HG03521 (cell line): ENCODE measurements around the gene MYL5.
"Not testable (repeated sequence)": the region's sequence is repeated elsewhere in the genome, so short reads cannot be mapped to it uniquely, and the experiment has no call there.

Experiments
- ATAC-seq: cut with Tn5 transposase; IDR thresholded peaks from one replicate; pipeline ENCODE4 v1.9.1; 2021; ENCODE audit warnings: mild to moderate bottlenecking, moderate library complexity; ENCODE audit not compliant: unreplicated experiment

MYL5 gene

GRCh38 chr4:656436-657337 is 17.7 kb upstream of the MYL5 start:
- ATAC-seq = no peak

- ATAC-seq = no peak
Measured at GRCh38 chr4:657338-657833, 17.0 kb upstream of the MYL5 start.

GRCh38 chr4:657834-658667 is 16.3 kb upstream of the MYL5 start:
- ATAC-seq = no peak

GRCh38 chr4:658681-659667 is 15.4 kb upstream of the MYL5 start:
- no peak for ATAC-seq

GRCh38 chr4:659851-660250 is 14.5 kb upstream of the MYL5 start:
- no peak for ATAC-seq

GRCh38 chr4:660401-660800 is 13.9 kb upstream of the MYL5 start:
- ATAC-seq = no peak

- ATAC-seq = no peak
Measured at GRCh38 chr4:661231-661630, 13.1 kb upstream of the MYL5 start.

GRCh38 chr4:661881-662761 is 12.2 kb upstream of the MYL5 start:
- ATAC-seq = no peak

GRCh38 chr4:663046-663437 is 11.3 kb upstream of the MYL5 start:
- ATAC-seq = no peak

GRCh38 chr4:663438-664428 is 10.6 kb upstream of the MYL5 start:
- peak; percentile 61 for ATAC-seq

GRCh38 chr4:664713-665231 is 9.6 kb upstream of the MYL5 start:
- ATAC-seq = no peak

- ATAC-seq = no peak
Measured at GRCh38 chr4:665381-665750, 9.0 kb upstream of the MYL5 start.

GRCh38 chr4:665751-666435 is 8.4 kb upstream of the MYL5 start:
- no peak for ATAC-seq

- no peak for ATAC-seq
Measured at GRCh38 chr4:666436-666810, 7.9 kb upstream of the MYL5 start.

- no peak for ATAC-seq
Measured at GRCh38 chr4:666822-667544, 7.4 kb upstream of the MYL5 start.

- no peak for ATAC-seq
Measured at GRCh38 chr4:667545-667925, 6.8 kb upstream of the MYL5 start.

- ATAC-seq = not testable (repeated sequence)
Measured at GRCh38 chr4:668219-668618, 6.1 kb upstream of the MYL5 start.
